Measurements from ENCODE around the gene C10orf67.

The C10orf67 gene

GRCh38 chr10:23171232-23171876, 173.2 kb downstream of the C10orf67 start:
- DNase-seq (ENCODE audit: low read depth) = no peak

GRCh38 chr10:23158370-23158769, 186.2 kb downstream of the C10orf67 start:
- no peak for DNase-seq (ENCODE audit: low read depth)

GRCh38 chr10:23157691-23158369, 186.8 kb downstream of the C10orf67 start:
- DNase-seq (ENCODE audit: low read depth) = no peak

- no peak for DNase-seq (ENCODE audit: low read depth)
These were observed 187.3 kb downstream of the C10orf67 start for GRCh38 chr10:23157239-23157681.

- DNase-seq (ENCODE audit: low read depth) = no peak
These were observed 188.0 kb downstream of the C10orf67 start for GRCh38 chr10:23156447-23157150.

- no peak for DNase-seq (ENCODE audit: low read depth)
These were observed 189.4 kb downstream of the C10orf67 start for GRCh38 chr10:23155169-23155568.

Measured in activated T-helper 9 cell treated with anti-CD3 and anti-CD28 coated beads, Interleukin-2, amount 50 U/mL, for 16 hours (primary cell).